SK-N-MC (cell line): ENCODE data around the gene OXCT1.

ENCODE experiments used
- EZH2 ChIP-seq: fragments of 200-600 bp; sonication (generic); IDR thresholded peaks from one replicate; pipeline ENCODE4 v1.6.1; 2017; ENCODE audit warnings: antibody characterized with exemption
- POLR2AphosphoS5 ChIP-seq: IDR thresholded peaks from 2 replicates; pipeline ENCODE4 v1.6.1; 2012; ENCODE audit warnings: mild to moderate bottlenecking, low read depth, low read length, borderline replicate concordance

GRCh38 chr5:41772056-41772455 lies 98.2 kb downstream of the OXCT1 start:
- TF ChIP-seq EZH2: no peak
- TF ChIP-seq POLR2AphosphoS5: no peak
